Stimulated activated memory B cell treated with anti-CD40 and anti-IgM and Interleukin-4, amounts not matched to agents 10 μg/mL and 1 μg/mL and 100 μg/mL, for 72 hours (primary cell): ENCODE data around the gene FXYD1.
"Not testable (repeated sequence)": the region's sequence is repeated elsewhere in the genome, so short reads cannot be mapped to it uniquely, and the experiment has no call there.

ENCODE experiments used
- ATAC-seq: fragments of 150-1000 bp; cut with Tn5 transposase; 2 replicates; pipeline ENCODE4 v1.10.0; 2021
- H3K27ac Mint-ChIP-seq: one replicate; pipeline ENCODE4 v1.8.0; 2022; ENCODE audit warnings: mild to moderate bottlenecking, mixed read lengths
- H3K27me3 Mint-ChIP-seq: one replicate; pipeline ENCODE4 v1.8.0; 2022; ENCODE audit warnings: mixed read lengths
- H3K36me3 Mint-ChIP-seq: one replicate; pipeline ENCODE4 v1.8.0; 2022; ENCODE audit warnings: mixed read lengths
- H3K4me1 Mint-ChIP-seq: one replicate; pipeline ENCODE4 v1.8.0; 2022; ENCODE audit warnings: mixed read lengths
- H3K4me3 Mint-ChIP-seq: one replicate; pipeline ENCODE4 v1.8.0; 2022; ENCODE audit warnings: mild to moderate bottlenecking, moderate library complexity, mixed read lengths
- H3K9me3 Mint-ChIP-seq: one replicate; pipeline ENCODE4 v1.8.0; 2022; ENCODE audit warnings: mixed read lengths

The FXYD1 gene

GRCh38 chr19:35142606-35143230, 4.1 kb downstream of the FXYD1 start:
- no peak overlapping the region for H3K27ac Mint-ChIP-seq
- H3K4me1 Mint-ChIP-seq = peaks cover 45% of the 10 kb centered on the region
- peak overlapping the region; percentile 62 for H3K4me3 Mint-ChIP-seq
- H3K9me3 Mint-ChIP-seq = no peaks in the 10 kb centered on the region
- H3K36me3 Mint-ChIP-seq = no peaks in the 10 kb centered on the region
- ATAC-seq = peak; percentile 9
- no peaks in the 10 kb centered on the region for H3K27me3 Mint-ChIP-seq

GRCh38 chr19:35143231-35143715, 4.6 kb downstream of the FXYD1 start, which contains the start of gene FXYD7:
TSS of gene FXYD7 (plus strand) at chr19:35143255. CDS start at chr19:35143334, 79 bp downstream.
- no peaks in the 10 kb centered on the region for H3K27me3 Mint-ChIP-seq

GRCh38 chr19:35143818-35144217, 5.2 kb downstream of the FXYD1 start:
- Mint-ChIP-seq H3K4me1 (peaks cover 39% of the 10 kb centered on the region), H3K27me3 (no peaks in the 10 kb centered on the region), H3K9me3 (no peaks in the 10 kb centered on the region), H3K27ac (peak overlapping the region; percentile 25), H3K36me3 (no peaks in the 10 kb centered on the region), H3K4me3 (no peak overlapping the region)
- no peak for ATAC-seq

More at GRCh38 chr19:35143231-35143715, 4.6 kb downstream of the FXYD1 start, which contains the start of gene FXYD7:
- Mint-ChIP-seq H3K9me3 (no peaks in the 10 kb centered on the region), H3K4me1 (peaks cover 39% of the 10 kb centered on the region), H3K4me3 (peak within 1 kb of the TSS; percentile 70), H3K36me3 (no peaks in the 10 kb centered on the region), H3K27ac (peak within 1 kb of the TSS; percentile 25)
- ATAC-seq = no peak

- H3K4me1 Mint-ChIP-seq = peaks cover 39% of the 10 kb centered on the region
- H3K27me3 Mint-ChIP-seq = no peaks in the 10 kb centered on the region
- no peak overlapping the region for H3K4me3 Mint-ChIP-seq
- H3K27ac Mint-ChIP-seq = peak overlapping the region; percentile 25
- no peak for ATAC-seq
- H3K36me3 Mint-ChIP-seq = no peaks in the 10 kb centered on the region
- no peaks in the 10 kb centered on the region for H3K9me3 Mint-ChIP-seq
Measured at GRCh38 chr19:35144259-35144599, 5.6 kb downstream of the FXYD1 start.

GRCh38 chr19:35144600-35145436, 6.2 kb downstream of the FXYD1 start:
- no peaks in the 10 kb centered on the region for H3K9me3 Mint-ChIP-seq
- no peak overlapping the region for H3K27ac Mint-ChIP-seq
- no peaks in the 10 kb centered on the region for H3K36me3 Mint-ChIP-seq
- H3K4me1 Mint-ChIP-seq = peaks cover 39% of the 10 kb centered on the region
- no peak overlapping the region for H3K4me3 Mint-ChIP-seq
- ATAC-seq = no peak
- H3K27me3 Mint-ChIP-seq = no peaks in the 10 kb centered on the region

GRCh38 chr19:35146746-35147459, 8.3 kb downstream of the FXYD1 start:
- Mint-ChIP-seq H3K36me3 (no peaks in the 10 kb centered on the region), H3K27me3 (no peaks in the 10 kb centered on the region), H3K27ac (peak overlapping the region; percentile 7), H3K9me3 (no peaks in the 10 kb centered on the region), H3K4me3 (no peak overlapping the region), H3K4me1 (peaks cover 24% of the 10 kb centered on the region)
- no peak for ATAC-seq

GRCh38 chr19:35149463-35149862, 10.8 kb downstream of the FXYD1 start:
- H3K9me3 Mint-ChIP-seq = no peaks in the 10 kb centered on the region
- ATAC-seq = no peak
- H3K27me3 Mint-ChIP-seq = no peaks in the 10 kb centered on the region
- peaks cover 30% of the 10 kb centered on the region for H3K4me1 Mint-ChIP-seq
- no peaks in the 10 kb centered on the region for H3K36me3 Mint-ChIP-seq
- no peak overlapping the region for H3K4me3 Mint-ChIP-seq
- no peak overlapping the region for H3K27ac Mint-ChIP-seq

- H3K4me3 Mint-ChIP-seq = no peak overlapping the region
- ATAC-seq = no peak
- H3K36me3 Mint-ChIP-seq = no peaks in the 10 kb centered on the region
- no peaks in the 10 kb centered on the region for H3K9me3 Mint-ChIP-seq
- H3K27me3 Mint-ChIP-seq = no peaks in the 10 kb centered on the region
- H3K4me1 Mint-ChIP-seq = peaks cover 32% of the 10 kb centered on the region
- H3K27ac Mint-ChIP-seq = peak overlapping the region; percentile 10
Measured at GRCh38 chr19:35150445-35150844, 11.8 kb downstream of the FXYD1 start.

- peaks cover 42% of the 10 kb centered on the region for H3K4me1 Mint-ChIP-seq
- H3K9me3 Mint-ChIP-seq = no peaks in the 10 kb centered on the region
- peaks cover 6% of the 10 kb centered on the region for H3K36me3 Mint-ChIP-seq
- no peak for ATAC-seq
- no peaks in the 10 kb centered on the region for H3K27me3 Mint-ChIP-seq
- no peak overlapping the region for H3K4me3 Mint-ChIP-seq
- H3K27ac Mint-ChIP-seq = no peak overlapping the region
Measured at GRCh38 chr19:35151273-35152065, 12.8 kb downstream of the FXYD1 start.

- Mint-ChIP-seq H3K27ac (peak overlapping the region; percentile 96), H3K36me3 (peaks cover 16% of the 10 kb centered on the region), H3K4me1 (peaks cover 48% of the 10 kb centered on the region), H3K4me3 (peak overlapping the region; percentile 99)
- H3K27me3 Mint-ChIP-seq, H3K9me3 Mint-ChIP-seq, ATAC-seq: not testable (repeated sequence)
Measured at GRCh38 chr19:35153129-35153522, 14.5 kb downstream of the FXYD1 start.

GRCh38 chr19:35153701-35154524, 15.3 kb downstream of the FXYD1 start:
- Mint-ChIP-seq H3K36me3 (peaks cover 23% of the 10 kb centered on the region), H3K9me3 (no peaks in the 10 kb centered on the region), H3K27me3 (no peaks in the 10 kb centered on the region), H3K4me3 (peak overlapping the region; percentile 99), H3K27ac (peak overlapping the region; percentile 96), H3K4me1 (peaks cover 56% of the 10 kb centered on the region)
- peak; percentile 72 for ATAC-seq

GRCh38 chr19:35154525-35155406, 16.1 kb downstream of the FXYD1 start, which contains the start of gene FXYD5:
TSS of gene FXYD5 (plus strand) at chr19:35154735. CDS start at chr19:35155551, 816 bp downstream.
- H3K9me3 Mint-ChIP-seq = no peaks in the 10 kb centered on the region
- H3K4me1 Mint-ChIP-seq = peaks cover 56% of the 10 kb centered on the region
- H3K27ac Mint-ChIP-seq = peak within 1 kb of the TSS; percentile 96
- H3K4me3 Mint-ChIP-seq = peak within 1 kb of the TSS; percentile 99
- H3K27me3 Mint-ChIP-seq = no peaks in the 10 kb centered on the region
- H3K36me3 Mint-ChIP-seq = peaks cover 32% of the 10 kb centered on the region
- peak; percentile 79 for ATAC-seq

GRCh38 chr19:35155441-35155840, 16.8 kb downstream of the FXYD1 start:
- peaks cover 56% of the 10 kb centered on the region for H3K4me1 Mint-ChIP-seq
- peak; percentile 59 for ATAC-seq
- H3K27ac Mint-ChIP-seq = peak overlapping the region; percentile 96
- H3K36me3 Mint-ChIP-seq = peaks cover 35% of the 10 kb centered on the region
- no peaks in the 10 kb centered on the region for H3K9me3 Mint-ChIP-seq
- H3K4me3 Mint-ChIP-seq = peak overlapping the region; percentile 99
- no peaks in the 10 kb centered on the region for H3K27me3 Mint-ChIP-seq
